Measurements from ENCODE around the gene RASL11B.

DNA sequence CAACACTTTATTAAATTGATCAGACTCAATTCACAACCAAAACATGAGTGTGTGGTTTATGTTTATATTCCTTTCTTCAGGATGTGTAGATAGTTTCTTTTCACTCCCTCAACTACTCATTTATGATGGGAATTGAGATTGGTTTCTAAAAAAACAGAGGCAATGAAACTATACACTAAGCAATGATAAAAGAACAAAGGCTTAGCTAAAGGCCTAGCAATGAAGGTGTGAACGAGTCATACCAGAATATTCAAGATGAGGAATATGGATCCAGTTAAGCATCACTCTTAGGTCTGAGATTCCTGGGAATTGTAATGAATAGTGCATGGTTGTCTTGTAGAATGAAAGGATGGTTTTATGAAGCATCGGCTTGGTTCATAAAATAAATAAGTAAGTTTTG, 17.5 kb upstream of the RASL11B start:
- TF ChIP-seq, protein P1, sequence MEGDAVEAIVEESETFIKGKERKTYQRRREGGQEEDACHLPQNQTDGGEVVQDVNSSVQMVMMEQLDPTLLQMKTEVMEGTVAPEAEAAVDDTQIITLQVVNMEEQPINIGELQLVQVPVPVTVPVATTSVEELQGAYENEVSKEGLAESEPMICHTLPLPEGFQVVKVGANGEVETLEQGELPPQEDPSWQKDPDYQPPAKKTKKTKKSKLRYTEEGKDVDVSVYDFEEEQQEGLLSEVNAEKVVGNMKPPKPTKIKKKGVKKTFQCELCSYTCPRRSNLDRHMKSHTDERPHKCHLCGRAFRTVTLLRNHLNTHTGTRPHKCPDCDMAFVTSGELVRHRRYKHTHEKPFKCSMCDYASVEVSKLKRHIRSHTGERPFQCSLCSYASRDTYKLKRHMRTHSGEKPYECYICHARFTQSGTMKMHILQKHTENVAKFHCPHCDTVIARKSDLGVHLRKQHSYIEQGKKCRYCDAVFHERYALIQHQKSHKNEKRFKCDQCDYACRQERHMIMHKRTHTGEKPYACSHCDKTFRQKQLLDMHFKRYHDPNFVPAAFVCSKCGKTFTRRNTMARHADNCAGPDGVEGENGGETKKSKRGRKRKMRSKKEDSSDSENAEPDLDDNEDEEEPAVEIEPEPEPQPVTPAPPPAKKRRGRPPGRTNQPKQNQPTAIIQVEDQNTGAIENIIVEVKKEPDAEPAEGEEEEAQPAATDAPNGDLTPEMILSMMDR (IDR thresholded peaks at IDR 0.05; ENCODE audit: extremely low read depth in 1 of 2, insufficient read depth in 1 of 2, low read depth in 1 of 2, low read length in 2 of 2) = no peak
- TF ChIP-seq EZH2 (IDR thresholded peaks at IDR 0.05; ENCODE audit: borderline replicate concordance, low read depth, low read length, severe bottlenecking) (no peak), POLR2A (IDR thresholded peaks at IDR 0.05; ENCODE audit: low read depth, low read length) (no peak)
